Muscle layer of colon (tissue), 2 donors: Measurements from ENCODE around the gene PHACTR3.

Experiments
- H3K27ac ChIP-seq: one replicate; pipeline ENCODE4 v1.7.0; 2013; ENCODE audit warnings: low read depth, mild to moderate bottlenecking, low read length, moderate library complexity
- H3K27me3 ChIP-seq, 2 donors: one replicate each; pipeline ENCODE4 v1.7.0; 2013; ENCODE audit warnings: low read length in 2 of 2, mild to moderate bottlenecking in 2 of 2; ENCODE audit not compliant: insufficient read depth in 2 of 2, control insufficient read depth in 1 of 2
- H3K36me3 ChIP-seq: one replicate; pipeline ENCODE4 v1.7.0; 2013; ENCODE audit warnings: mild to moderate bottlenecking, low read length; ENCODE audit not compliant: insufficient read depth
- H3K4me1 ChIP-seq: one replicate; pipeline ENCODE4 v1.7.0; 2013; ENCODE audit warnings: mild to moderate bottlenecking, low read length; ENCODE audit not compliant: insufficient read depth
- H3K4me3 ChIP-seq, 2 donors: one replicate each; pipeline ENCODE4 v1.7.0; 2013; ENCODE audit warnings: low read length in 2 of 2, low read depth in 1 of 2, mild to moderate bottlenecking in 1 of 2, moderate library complexity in 1 of 2
- H3K9ac ChIP-seq: one replicate; pipeline ENCODE4 v1.7.0; 2013; ENCODE audit warnings: low read length
- H3K9me3 ChIP-seq: one replicate; pipeline ENCODE4 v1.7.0; 2013; ENCODE audit warnings: mild to moderate bottlenecking, low read length
- donor health status: abdominal sarcoma.
- donor health status: Adenocarcinoma of cecum.

Gene PHACTR3

GRCh38 chr20:59668926-59669850, 64.8 kb downstream of the PHACTR3 start:
- no peaks in the 10 kb centered on the region for H3K4me1 ChIP-seq
- H3K9ac ChIP-seq, result no peak overlapping the region
- H3K9me3 ChIP-seq, result no peaks in the 10 kb centered on the region
- H3K27me3 ChIP-seq, result no peaks in the 10 kb centered on the region
- H3K36me3 ChIP-seq, result no peaks in the 10 kb centered on the region
- H3K4me3 ChIP-seq, result no peak overlapping the region
- no peak overlapping the region for H3K27ac ChIP-seq

DNA sequence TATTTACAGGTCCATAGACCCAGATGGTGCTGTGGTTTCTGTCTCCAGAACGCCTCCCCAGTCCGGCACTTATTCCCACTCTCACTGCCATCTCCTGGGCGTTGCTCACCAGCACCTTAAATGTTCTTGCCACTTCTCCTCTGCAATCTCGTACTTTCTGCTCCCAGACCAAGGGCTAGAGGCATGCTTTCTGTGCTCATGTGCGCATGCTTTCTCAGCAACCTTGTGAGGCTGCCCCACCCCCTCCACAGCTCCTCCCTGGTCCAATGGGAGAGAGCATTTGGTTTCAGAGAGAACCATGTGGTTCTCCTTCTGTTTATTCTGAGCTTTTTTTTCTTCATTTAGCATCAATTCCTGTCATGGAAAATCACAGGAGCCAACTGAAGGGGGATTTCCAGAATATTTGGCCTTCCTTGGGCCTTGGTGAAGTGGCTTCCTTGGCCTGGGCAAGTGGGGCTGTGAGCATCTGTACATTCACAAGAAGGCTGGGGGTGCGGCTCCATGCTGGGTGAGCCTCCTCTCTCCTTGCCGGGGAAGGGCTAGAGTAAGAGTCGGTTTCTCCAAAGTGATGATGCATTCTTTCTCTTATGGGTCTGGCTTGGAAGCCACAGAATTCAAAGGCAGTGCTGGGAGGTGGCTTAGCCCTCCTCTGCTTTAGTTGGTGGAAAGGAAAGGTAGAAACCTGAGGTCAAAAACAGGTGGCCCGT, 66.6 kb downstream of the PHACTR3 start:
- Histone ChIP-seq H3K4me1 (no peaks in the 10 kb centered on the region), H3K9ac (no peak overlapping the region), H3K27ac (no peak overlapping the region), H3K36me3 (no peaks in the 10 kb centered on the region), H3K4me3 (no peak overlapping the region), H3K9me3 (no peaks in the 10 kb centered on the region), H3K27me3 (peaks cover 0 to 11% of the 10 kb centered on the region in 2 donors)

GRCh38 chr20:59671661-59672471, 67.5 kb downstream of the PHACTR3 start:
- H3K9ac ChIP-seq, result no peak overlapping the region
- H3K9me3 ChIP-seq, result no peaks in the 10 kb centered on the region
- no peaks in the 10 kb centered on the region for H3K36me3 ChIP-seq
- no peak overlapping the region for H3K27ac ChIP-seq
- H3K4me1 ChIP-seq, result no peaks in the 10 kb centered on the region
- no peak overlapping the region for H3K4me3 ChIP-seq
- peaks cover 0 to 16% of the 10 kb centered on the region in 2 donors for H3K27me3 ChIP-seq

- peaks cover 0 to 16% of the 10 kb centered on the region in 2 donors for H3K27me3 ChIP-seq
- no peaks in the 10 kb centered on the region for H3K36me3 ChIP-seq
- H3K4me1 ChIP-seq, result no peaks in the 10 kb centered on the region
- H3K4me3 ChIP-seq, result no peak overlapping the region
- no peaks in the 10 kb centered on the region for H3K9me3 ChIP-seq
- no peak overlapping the region for H3K27ac ChIP-seq
- no peak overlapping the region for H3K9ac ChIP-seq
Measured at GRCh38 chr20:59672576-59672975, 68.2 kb downstream of the PHACTR3 start.

- Histone ChIP-seq H3K9ac (no peak overlapping the region), H3K4me3 (no peak overlapping the region), H3K4me1 (no peaks in the 10 kb centered on the region), H3K27me3 (peaks cover 0 to 20% of the 10 kb centered on the region in 2 donors), H3K36me3 (no peaks in the 10 kb centered on the region), H3K9me3 (no peaks in the 10 kb centered on the region), H3K27ac (no peak overlapping the region)
Measured at GRCh38 chr20:59673288-59673997, 69.1 kb downstream of the PHACTR3 start.

DNA sequence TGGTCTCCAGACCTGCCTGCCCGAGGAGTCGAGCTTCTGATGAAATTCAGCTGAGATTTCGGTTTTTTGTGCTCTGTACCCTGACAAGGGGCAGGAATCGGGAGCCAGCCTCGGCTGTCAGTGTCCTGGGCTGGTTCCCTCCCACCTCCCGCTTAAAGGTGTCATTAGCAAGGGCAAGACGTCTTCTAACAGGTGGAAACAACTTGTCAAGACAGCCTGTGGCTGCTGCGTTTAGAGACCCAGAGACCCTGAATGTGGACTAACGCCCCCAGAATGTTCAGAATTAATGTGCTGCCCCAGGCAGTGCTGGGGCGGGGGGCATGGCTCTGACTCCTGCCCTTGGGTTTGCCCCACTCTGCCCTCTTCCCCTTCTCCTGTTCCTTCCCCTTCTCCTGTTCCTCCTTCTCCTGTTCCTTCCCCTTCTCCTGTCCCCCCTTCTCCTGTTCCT, 69.7 kb downstream of the PHACTR3 start:
- Histone ChIP-seq H3K27me3 (peaks cover 0 to 20% of the 10 kb centered on the region in 2 donors), H3K36me3 (no peaks in the 10 kb centered on the region), H3K4me3 (no peak overlapping the region), H3K27ac (no peak overlapping the region), H3K4me1 (no peaks in the 10 kb centered on the region), H3K9ac (no peak overlapping the region), H3K9me3 (no peaks in the 10 kb centered on the region)

GRCh38 chr20:59676126-59676850, 71.9 kb downstream of the PHACTR3 start:
- Histone ChIP-seq H3K4me1 (no peaks in the 10 kb centered on the region), H3K27ac (no peak overlapping the region), H3K27me3 (peaks cover 0 to 20% of the 10 kb centered on the region in 2 donors), H3K4me3 (no peak overlapping the region), H3K9ac (no peak overlapping the region), H3K36me3 (no peaks in the 10 kb centered on the region), H3K9me3 (no peaks in the 10 kb centered on the region)

- H3K4me3 ChIP-seq, result no peak overlapping the region
- H3K27ac ChIP-seq, result no peak overlapping the region
- H3K9me3 ChIP-seq, result no peaks in the 10 kb centered on the region
- no peaks in the 10 kb centered on the region for H3K36me3 ChIP-seq
- H3K27me3 ChIP-seq, result peaks cover 0 to 20% of the 10 kb centered on the region in 2 donors
- no peaks in the 10 kb centered on the region for H3K4me1 ChIP-seq
- H3K9ac ChIP-seq, result no peak overlapping the region
Measured at GRCh38 chr20:59676851-59677182, 72.5 kb downstream of the PHACTR3 start.

- H3K36me3 ChIP-seq, result no peaks in the 10 kb centered on the region
- peaks cover 0 to 20% of the 10 kb centered on the region in 2 donors for H3K27me3 ChIP-seq
- no peaks in the 10 kb centered on the region for H3K4me1 ChIP-seq
- no peak overlapping the region for H3K27ac ChIP-seq
- H3K9me3 ChIP-seq, result no peaks in the 10 kb centered on the region
- no peak overlapping the region for H3K4me3 ChIP-seq
- H3K9ac ChIP-seq, result no peak overlapping the region
Measured at GRCh38 chr20:59677586-59677985, 73.2 kb downstream of the PHACTR3 start.

- H3K9ac ChIP-seq, result no peak overlapping the region
- no peak overlapping the region for H3K27ac ChIP-seq
- H3K27me3 ChIP-seq, result peaks cover 0 to 20% of the 10 kb centered on the region in 2 donors
- H3K4me1 ChIP-seq, result no peaks in the 10 kb centered on the region
- no peak overlapping the region for H3K4me3 ChIP-seq
- no peaks in the 10 kb centered on the region for H3K9me3 ChIP-seq
- no peaks in the 10 kb centered on the region for H3K36me3 ChIP-seq
Measured at GRCh38 chr20:59678288-59678687, 73.9 kb downstream of the PHACTR3 start.
